Activated CD4-positive, alpha-beta memory T cell treated with anti-CD3 and anti-CD28 coated beads, Interleukin-2, amount 10 ng/mL, durations not matched to agents 7 days and 5 days (primary cell): ENCODE measurements around the gene ATPAF1. TPM values are rescaled to one million over a fixed set of nuclear protein-coding genes. Genes with fewer than 3 reads are reported as not detected.
"Not testable (repeated sequence)": the region's sequence is repeated elsewhere in the genome, so short reads cannot be mapped to it uniquely, and the experiment has no call there.

Experiments used
- CTCF ChIA-PET: fragments of 350-600 bp; sonication (Branson Sonifier 250); formaldehyde crosslinking; loops from one replicate; lab custom pipeline; 2021; ENCODE audit warnings: antibody characterized with exemption, inconsistent platforms; lab: Charles Lee
- POLR2A ChIA-PET: fragments of 350-600 bp; sonication (Branson Sonifier 250); formaldehyde crosslinking; loops from one replicate; lab custom pipeline; 2021; ENCODE audit warnings: antibody characterized with exemption; lab: Charles Lee
- DNase-seq: peaks from one replicate; pipeline ENCODE4 v3.0.0-alpha.2; 2020
- H3K27ac Mint-ChIP-seq: one replicate; pipeline ENCODE4 v1.8.0; 2021; ENCODE audit warnings: mild to moderate bottlenecking, mixed read lengths
- H3K27me3 Mint-ChIP-seq: one replicate; pipeline ENCODE4 v1.8.0; 2021; ENCODE audit warnings: mixed read lengths
- H3K36me3 Mint-ChIP-seq: one replicate; pipeline ENCODE4 v1.8.0; 2021; ENCODE audit warnings: low read depth, mixed read lengths
- H3K4me1 Mint-ChIP-seq: one replicate; pipeline ENCODE4 v1.8.0; 2021; ENCODE audit warnings: mixed read lengths
- H3K4me3 Mint-ChIP-seq: one replicate; pipeline ENCODE4 v1.8.0; 2021; ENCODE audit warnings: mild to moderate bottlenecking, mixed read lengths
- H3K9me3 Mint-ChIP-seq: one replicate; pipeline ENCODE4 v1.8.0; 2021; ENCODE audit warnings: mixed read lengths
- total RNA-seq, 2 experiments: library from RNA; stranded (reverse); gene quantifications; one replicate each; pipeline ENCODE4 v1.2.3, GENCODE V29; 2021

The ATPAF1 gene
- total RNA-seq, 2 experiments from 2014 or later: 51.1 to 51.2 TPM

GRCh38 chr1:46654698-46655097 is 13.5 kb downstream of the ATPAF1 start:
- H3K36me3 Mint-ChIP-seq: peaks cover 80% of the 10 kb centered on the region
- H3K27ac Mint-ChIP-seq, DNase-seq, H3K4me3 Mint-ChIP-seq, H3K27me3 Mint-ChIP-seq, H3K9me3 Mint-ChIP-seq: not testable (repeated sequence)
- POLR2A ChIA-PET: interaction anchor here (1.1 kb wide), 1 partner anchor 117 kb away, joined by 3 read pairs; no protein-coding TSS in a partner anchor
- H3K4me1 Mint-ChIP-seq: peaks cover 27% of the 10 kb centered on the region
- CTCF ChIA-PET: interaction anchor here (1.0 kb wide), 1 partner anchor 31 kb away, joined by 3 read pairs; no protein-coding TSS in a partner anchor

DNA sequence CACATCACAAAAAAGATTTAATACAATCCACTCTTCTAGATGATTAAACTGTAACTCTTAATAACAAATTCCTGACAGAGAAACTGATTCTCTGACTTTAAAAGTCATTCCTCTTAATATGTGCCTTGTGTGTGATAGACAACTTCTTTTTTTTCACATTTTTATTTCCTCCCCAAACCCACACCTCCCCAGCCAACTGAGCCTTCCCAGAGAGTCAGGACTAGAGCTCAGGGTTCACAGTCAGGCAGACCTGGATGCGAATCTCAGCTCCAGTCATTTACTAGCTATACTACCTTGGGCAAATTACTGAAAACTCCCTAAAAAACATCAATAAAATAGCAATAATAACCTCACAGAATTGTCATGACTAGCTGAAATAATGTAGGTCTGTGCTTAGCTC is 14.2 kb downstream of the ATPAF1 start:
- Mint-ChIP-seq H3K4me1 (peaks cover 21% of the 10 kb centered on the region), H3K27me3 (no peaks in the 10 kb centered on the region), H3K4me3 (no peak overlapping the region), H3K9me3 (peaks cover 15% of the 10 kb centered on the region), H3K27ac (no peak overlapping the region), H3K36me3 (peaks cover 81% of the 10 kb centered on the region)
- POLR2A ChIA-PET: interaction anchor here (1.1 kb wide), 1 partner anchor 116 kb away, joined by 3 read pairs; no protein-coding TSS in a partner anchor
- DNase-seq: no peak
- CTCF ChIA-PET: interaction anchor here (1.0 kb wide), 2 partner anchors 10 to 30 kb away, joined by 3 to 4 read pairs; no protein-coding TSS in a partner anchor

- Mint-ChIP-seq H3K27me3 (no peaks in the 10 kb centered on the region), H3K36me3 (peaks cover 84% of the 10 kb centered on the region), H3K4me1 (peaks cover 21% of the 10 kb centered on the region), H3K9me3 (peaks cover 15% of the 10 kb centered on the region), H3K4me3 (no peak overlapping the region), H3K27ac (peak overlapping the region; percentile 16)
- CTCF ChIA-PET: interaction anchor here (1.0 kb wide), 2 partner anchors 10 to 30 kb away, joined by 3 to 4 read pairs; no protein-coding TSS in a partner anchor
- no peak for DNase-seq
- POLR2A ChIA-PET: no interaction called here
Measured at GRCh38 chr1:46653405-46653958, 14.7 kb downstream of the ATPAF1 start.

GRCh38 chr1:46652321-46653100 is 15.7 kb downstream of the ATPAF1 start:
- ChIA-PET POLR2A (no interaction called here), CTCF (no interaction called here)
- no peak overlapping the region for H3K27ac Mint-ChIP-seq
- peaks cover 15% of the 10 kb centered on the region for H3K9me3 Mint-ChIP-seq
- H3K4me3 Mint-ChIP-seq: no peak overlapping the region
- peaks cover 78% of the 10 kb centered on the region for H3K36me3 Mint-ChIP-seq
- DNase-seq: no peak
- peaks cover 18% of the 10 kb centered on the region for H3K4me1 Mint-ChIP-seq
- H3K27me3 Mint-ChIP-seq: no peaks in the 10 kb centered on the region

- CTCF ChIA-PET: interaction anchor here (0.6 kb wide), 1 partner anchor 435 kb away, joined by 3 read pairs; no protein-coding TSS in a partner anchor
Measured at GRCh38 chr1:46651152-46651551, 17.0 kb downstream of the ATPAF1 start.

DNA sequence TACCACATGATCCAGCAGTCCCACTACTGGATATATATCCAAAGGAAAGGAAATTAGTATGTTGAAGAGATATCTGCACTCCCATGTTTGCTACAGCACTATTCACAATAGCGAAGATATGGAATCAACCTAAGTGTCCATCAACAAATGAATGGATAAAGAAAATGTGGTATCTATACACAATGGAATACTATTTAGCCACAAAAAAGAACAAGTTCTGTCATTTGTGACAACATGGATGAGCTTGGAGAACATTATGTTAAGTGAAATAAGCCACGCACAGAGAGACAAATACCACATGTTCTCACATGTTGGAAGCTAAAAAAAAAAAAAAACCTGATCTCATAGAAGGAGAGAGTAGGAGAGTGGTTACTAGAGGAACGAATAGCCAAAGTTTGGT is 17.7 kb downstream of the ATPAF1 start:
- H3K36me3 Mint-ChIP-seq: peaks cover 69% of the 10 kb centered on the region
- no peaks in the 10 kb centered on the region for H3K27me3 Mint-ChIP-seq
- ChIA-PET CTCF (interaction anchor here (0.6 kb wide), 2 partner anchors 57 to 434 kb away, joined by 3 to 4 read pairs; no protein-coding TSS in a partner anchor), POLR2A (no interaction called here)
- no peak overlapping the region for H3K4me3 Mint-ChIP-seq
- no peak overlapping the region for H3K27ac Mint-ChIP-seq
- no peak for DNase-seq
- peaks cover 15% of the 10 kb centered on the region for H3K9me3 Mint-ChIP-seq
- peaks cover 19% of the 10 kb centered on the region for H3K4me1 Mint-ChIP-seq

More at GRCh38 chr1:46651152-46651551, 17.0 kb downstream of the ATPAF1 start:
- peaks cover 15% of the 10 kb centered on the region for H3K9me3 Mint-ChIP-seq
- DNase-seq, H3K27ac Mint-ChIP-seq, H3K4me3 Mint-ChIP-seq, H3K27me3 Mint-ChIP-seq, POLR2A ChIA-PET: not testable (repeated sequence)
- peaks cover 19% of the 10 kb centered on the region for H3K4me1 Mint-ChIP-seq
- H3K36me3 Mint-ChIP-seq: peaks cover 75% of the 10 kb centered on the region

DNA sequence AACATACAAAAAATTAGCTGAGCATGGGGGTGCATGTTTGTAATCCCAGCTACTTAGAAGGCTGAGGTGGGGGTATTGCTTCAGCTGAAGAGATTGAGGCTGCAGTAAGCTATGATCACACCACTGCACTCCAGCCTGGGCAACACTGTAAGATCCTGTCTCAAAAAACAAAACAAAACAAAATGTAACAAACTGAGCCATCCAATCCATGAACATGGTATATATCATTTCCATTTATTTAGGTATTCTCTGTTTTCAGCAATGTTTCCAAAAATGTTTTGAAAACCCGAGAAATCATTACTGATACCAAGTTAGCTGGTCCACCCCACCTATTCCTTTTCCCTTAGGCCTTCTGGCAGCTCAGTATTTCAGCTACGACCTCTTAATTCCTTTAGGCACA is 18.4 kb downstream of the ATPAF1 start:
- peaks cover 19% of the 10 kb centered on the region for H3K4me1 Mint-ChIP-seq
- ChIA-PET POLR2A (interaction anchor here (1.1 kb wide), 1 partner anchor 46 kb away, joined by 3 read pairs; the partner anchor contains the start of gene MKNK1), CTCF (interaction anchor here (0.6 kb wide), 1 partner anchor 56 kb away, joined by 4 read pairs; no protein-coding TSS in a partner anchor)
- H3K9me3 Mint-ChIP-seq: peaks cover 12% of the 10 kb centered on the region
- H3K4me3 Mint-ChIP-seq: no peak overlapping the region
- no peaks in the 10 kb centered on the region for H3K27me3 Mint-ChIP-seq
- DNase-seq: no peak
- H3K27ac Mint-ChIP-seq: no peak overlapping the region
- H3K36me3 Mint-ChIP-seq: peaks cover 63% of the 10 kb centered on the region

DNA sequence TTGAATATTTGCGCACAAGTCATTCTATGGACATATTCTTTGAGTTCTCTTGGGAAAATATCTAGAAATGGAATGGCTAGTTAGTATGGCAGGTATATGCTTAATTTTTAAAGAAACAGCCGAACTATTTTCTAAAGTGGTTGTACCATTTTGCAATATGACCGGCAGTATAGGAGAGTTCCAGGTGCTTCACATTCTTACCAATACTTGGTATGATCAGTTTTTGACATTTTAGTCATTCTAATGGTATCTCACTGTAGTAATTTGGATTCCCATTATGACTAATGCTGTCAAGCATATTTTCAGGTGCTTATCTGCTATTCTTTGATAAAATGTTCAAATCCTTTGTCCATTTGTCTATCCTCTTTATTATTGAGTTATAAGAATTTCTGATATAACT is 20.6 kb downstream of the ATPAF1 start:
- Mint-ChIP-seq H3K9me3 (peaks cover 10% of the 10 kb centered on the region), H3K27me3 (no peaks in the 10 kb centered on the region), H3K36me3 (peaks cover 48% of the 10 kb centered on the region), H3K4me1 (peaks cover 5% of the 10 kb centered on the region), H3K27ac (no peak overlapping the region), H3K4me3 (no peak overlapping the region)
- DNase-seq: no peak
- ChIA-PET POLR2A (no interaction called here), CTCF (interaction anchor here (0.6 kb wide), 1 partner anchor 522 kb away, joined by 3 read pairs; no protein-coding TSS in a partner anchor)

DNA sequence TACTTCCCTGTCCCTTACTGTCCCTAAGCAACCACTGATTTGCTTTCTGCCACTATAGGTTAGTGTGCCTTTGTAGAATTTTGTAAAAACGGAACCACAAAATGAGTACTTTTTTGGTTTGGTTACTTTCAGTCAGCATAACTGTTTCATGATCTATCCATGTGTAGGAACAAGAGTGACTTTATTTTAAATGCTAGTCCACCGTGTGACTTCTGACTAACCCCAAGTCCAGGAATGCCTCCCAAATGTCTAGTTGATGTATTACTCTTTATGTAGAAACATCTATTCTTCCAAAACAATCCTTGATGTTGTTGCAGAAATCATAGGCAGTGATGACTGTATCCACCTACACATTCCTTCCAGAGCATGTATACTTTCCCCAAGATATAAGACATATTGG is 21.3 kb downstream of the ATPAF1 start:
- H3K27me3 Mint-ChIP-seq: no peaks in the 10 kb centered on the region
- CTCF ChIA-PET: no interaction called here
- peaks cover 2% of the 10 kb centered on the region for H3K4me1 Mint-ChIP-seq
- H3K27ac Mint-ChIP-seq: no peak overlapping the region
- H3K36me3 Mint-ChIP-seq: peaks cover 47% of the 10 kb centered on the region
- peaks cover 10% of the 10 kb centered on the region for H3K9me3 Mint-ChIP-seq
- DNase-seq: no peak
- POLR2A ChIA-PET: no interaction called here
- no peak overlapping the region for H3K4me3 Mint-ChIP-seq

- DNase-seq: no peak
- H3K4me3 Mint-ChIP-seq: no peak overlapping the region
- no peak overlapping the region for H3K27ac Mint-ChIP-seq
- no peaks in the 10 kb centered on the region for H3K27me3 Mint-ChIP-seq
- peaks cover 2% of the 10 kb centered on the region for H3K4me1 Mint-ChIP-seq
- POLR2A ChIA-PET: no interaction called here
- H3K36me3 Mint-ChIP-seq: peaks cover 50% of the 10 kb centered on the region
- H3K9me3 Mint-ChIP-seq: peaks cover 10% of the 10 kb centered on the region
- CTCF ChIA-PET: no interaction called here
Measured at GRCh38 chr1:46646331-46646730, 21.8 kb downstream of the ATPAF1 start.

DNA sequence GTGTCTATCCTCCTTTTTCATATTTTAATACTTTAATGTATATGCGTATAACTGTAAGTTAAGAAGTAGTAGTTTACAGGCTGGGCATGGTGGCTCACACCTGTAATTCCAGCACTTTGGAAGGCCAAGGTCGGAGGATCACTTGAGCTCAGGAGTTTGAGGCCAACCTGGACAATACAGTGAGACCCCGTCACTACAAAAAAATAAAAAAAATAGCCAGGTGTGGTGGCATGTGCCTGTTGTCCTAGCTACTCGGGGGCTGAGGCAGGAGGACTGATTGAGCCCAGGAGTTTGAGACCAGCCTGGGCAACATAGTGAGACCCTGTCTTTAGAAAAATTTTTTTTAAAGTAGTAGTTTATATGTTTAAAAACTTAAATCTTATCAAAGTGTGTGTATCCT is 22.3 kb downstream of the ATPAF1 start:
- peaks cover 49% of the 10 kb centered on the region for H3K36me3 Mint-ChIP-seq

DNA sequence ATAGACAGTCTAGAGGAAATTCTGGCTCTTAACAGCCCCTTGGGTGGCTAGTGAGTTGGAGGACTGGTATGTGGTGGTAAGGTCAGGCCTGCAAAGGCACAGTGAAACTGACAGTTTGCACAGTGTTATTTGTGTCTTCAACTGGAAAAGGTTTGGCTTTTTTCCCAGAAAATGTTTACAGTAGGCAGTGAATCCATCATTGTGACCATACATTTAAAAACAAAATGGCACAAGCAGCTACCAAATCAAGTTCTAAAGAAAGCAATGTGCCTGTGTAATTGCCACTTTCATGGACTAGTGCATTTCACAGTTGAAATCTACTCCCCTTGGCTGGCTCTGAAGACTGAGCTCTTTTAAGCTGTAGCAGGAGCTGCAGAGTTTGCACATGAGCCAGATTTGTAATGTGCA is 24.8 kb downstream of the ATPAF1 start:
- Mint-ChIP-seq H3K4me1 (peaks cover 2% of the 10 kb centered on the region), H3K4me3 (no peak overlapping the region), H3K36me3 (peaks cover 32% of the 10 kb centered on the region), H3K27ac (no peak overlapping the region), H3K9me3 (no peaks in the 10 kb centered on the region), H3K27me3 (no peaks in the 10 kb centered on the region)
- no peak for DNase-seq
- ChIA-PET CTCF (interaction anchor here (1.1 to 1.5 kb wide), 2 partner anchors 9 to 10 kb away, joined by 4 read pairs; no protein-coding TSS in a partner anchor), POLR2A (no interaction called here)

More for the DNA sequence above, 22.3 kb downstream of the ATPAF1 start:
- Mint-ChIP-seq H3K9me3 (peaks cover 10% of the 10 kb centered on the region), H3K27ac (no peak overlapping the region), H3K4me3 (no peak overlapping the region), H3K4me1 (peaks cover 2% of the 10 kb centered on the region), H3K27me3 (no peaks in the 10 kb centered on the region)
- ChIA-PET CTCF (no interaction called here), POLR2A (no interaction called here)
- no peak for DNase-seq
